GM21360 (cell line): ENCODE data around the gene KCTD2.

Experiments
- ATAC-seq: cut with Tn5 transposase; IDR thresholded peaks from one replicate; pipeline ENCODE4 v1.9.1; 2021; ENCODE audit warnings: mild to moderate bottlenecking, moderate library complexity; ENCODE audit not compliant: unreplicated experiment

Gene KCTD2

DNA sequence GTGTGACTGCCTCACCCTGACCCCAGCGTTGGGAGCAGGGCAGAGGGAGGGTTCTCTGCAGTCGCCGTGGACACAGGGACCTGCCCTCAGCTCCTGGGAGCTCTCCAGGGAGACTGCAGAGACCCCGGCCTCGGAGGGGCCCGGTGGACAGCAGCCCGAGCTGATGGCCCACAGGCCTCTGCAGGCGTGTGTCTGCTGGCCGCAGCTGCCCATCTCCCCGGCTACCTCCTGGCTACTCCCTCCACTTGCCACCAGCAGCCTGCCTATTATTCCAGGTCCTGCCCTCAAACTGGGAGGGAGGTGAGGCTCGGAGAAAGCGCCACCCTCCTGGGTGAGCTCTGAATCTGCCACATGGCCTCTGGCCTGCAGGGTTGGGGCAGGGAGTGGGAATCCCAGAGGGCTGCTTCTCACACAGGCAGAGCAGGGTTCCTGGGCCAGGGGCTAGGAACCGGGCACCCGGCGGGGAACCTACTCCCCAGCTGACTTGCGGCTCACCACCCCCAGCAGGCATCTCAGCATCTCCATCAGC lies 47.9 kb downstream of the KCTD2 start:
- no peak for ATAC-seq

DNA sequence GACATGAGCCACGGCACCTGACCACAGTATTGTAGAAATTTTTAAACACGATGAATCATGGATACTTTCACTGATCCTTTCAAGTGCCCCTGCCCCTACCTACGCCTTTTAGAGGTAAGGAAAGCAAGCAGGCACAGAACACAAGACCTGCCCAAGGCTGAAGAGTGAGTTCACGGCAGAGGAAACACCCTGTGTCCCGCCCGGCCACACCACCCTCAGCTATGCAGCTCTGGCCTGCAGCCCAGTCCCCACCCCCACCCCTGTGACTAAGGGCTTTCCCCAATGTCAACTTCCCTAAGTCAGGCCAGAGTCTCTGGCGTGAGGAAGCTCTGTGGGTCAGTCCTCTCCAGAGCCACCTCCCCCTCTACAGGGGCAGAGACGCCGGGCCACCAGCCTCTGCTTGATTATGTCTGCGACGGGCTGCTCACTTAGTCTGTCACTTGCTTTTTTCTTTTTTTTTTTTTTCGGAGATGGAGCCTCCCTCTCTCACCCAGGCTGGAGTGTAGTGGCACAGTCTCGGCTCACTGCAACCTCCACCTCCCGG lies 49.1 kb downstream of the KCTD2 start:
- no peak for ATAC-seq

DNA sequence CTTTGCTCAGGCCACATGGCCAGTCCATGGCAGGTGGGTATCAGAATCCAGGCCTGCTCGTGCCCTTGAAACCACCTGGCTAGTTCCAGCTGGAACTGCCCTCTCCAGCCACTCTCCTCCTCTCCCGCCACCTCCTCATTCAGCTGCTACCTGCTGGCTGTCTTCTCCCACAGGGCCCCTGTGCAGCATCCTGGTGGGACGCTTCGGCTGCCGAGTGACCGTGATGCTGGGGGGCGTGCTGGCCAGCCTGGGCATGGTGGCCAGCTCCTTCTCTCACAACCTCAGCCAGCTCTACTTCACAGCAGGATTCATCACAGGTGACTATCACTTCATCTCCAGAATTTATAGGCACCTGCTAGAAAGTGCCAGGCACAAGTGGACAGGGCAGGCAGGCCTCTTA lies 50.8 kb downstream of the KCTD2 start:
- ATAC-seq = no peak

DNA sequence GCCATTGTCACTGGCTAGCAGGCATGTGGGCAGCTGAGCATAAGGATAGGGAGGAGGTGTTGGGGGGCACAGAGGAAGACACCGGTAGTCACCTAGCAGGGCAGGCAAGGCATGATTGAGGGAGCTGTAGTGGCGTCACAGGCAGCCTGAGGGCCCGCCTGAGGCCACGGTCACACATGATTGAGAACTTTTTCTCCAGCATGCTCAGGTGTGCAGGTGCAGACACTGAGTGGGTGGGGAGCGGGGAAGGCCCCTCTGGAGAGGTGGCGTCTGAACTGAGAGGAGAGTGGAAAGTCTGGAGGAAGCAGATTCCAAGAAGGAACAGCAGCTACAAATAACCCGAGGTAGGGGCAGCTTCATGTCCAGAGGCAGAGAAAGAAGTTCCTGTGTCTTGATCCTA lies 51.8 kb downstream of the KCTD2 start:
- no peak for ATAC-seq

DNA sequence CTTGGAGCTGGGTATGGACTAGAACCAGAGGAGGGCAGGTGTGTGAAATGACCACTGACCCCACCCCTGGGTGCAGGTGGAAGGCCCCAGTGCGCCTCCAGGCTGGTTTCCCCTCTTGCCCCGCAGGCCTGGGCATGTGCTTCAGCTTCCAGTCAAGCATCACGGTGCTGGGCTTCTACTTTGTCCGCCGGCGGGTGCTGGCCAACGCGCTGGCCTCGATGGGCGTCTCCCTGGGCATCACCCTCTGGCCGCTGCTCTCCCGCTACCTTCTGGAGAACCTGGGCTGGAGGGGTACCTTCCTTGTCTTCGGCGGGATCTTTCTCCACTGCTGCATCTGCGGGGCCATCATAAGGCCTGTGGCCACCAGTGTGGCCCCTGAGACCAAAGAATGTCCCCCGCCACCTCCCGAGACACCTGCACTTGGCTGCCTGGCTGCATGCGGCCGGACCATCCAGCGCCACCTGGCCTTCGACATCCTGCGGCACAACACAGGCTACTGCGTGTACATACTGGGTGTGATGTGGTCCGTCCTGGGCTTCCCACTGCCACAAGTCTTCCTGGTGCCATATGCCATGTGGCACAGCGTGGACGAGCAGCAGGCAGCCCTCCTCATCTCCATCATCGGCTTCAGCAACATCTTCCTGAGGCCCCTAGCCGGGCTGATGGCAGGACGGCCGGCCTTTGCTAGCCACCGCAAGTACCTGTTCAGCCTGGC lies 53.0 kb downstream of the KCTD2 start:
- ATAC-seq = no peak

DNA sequence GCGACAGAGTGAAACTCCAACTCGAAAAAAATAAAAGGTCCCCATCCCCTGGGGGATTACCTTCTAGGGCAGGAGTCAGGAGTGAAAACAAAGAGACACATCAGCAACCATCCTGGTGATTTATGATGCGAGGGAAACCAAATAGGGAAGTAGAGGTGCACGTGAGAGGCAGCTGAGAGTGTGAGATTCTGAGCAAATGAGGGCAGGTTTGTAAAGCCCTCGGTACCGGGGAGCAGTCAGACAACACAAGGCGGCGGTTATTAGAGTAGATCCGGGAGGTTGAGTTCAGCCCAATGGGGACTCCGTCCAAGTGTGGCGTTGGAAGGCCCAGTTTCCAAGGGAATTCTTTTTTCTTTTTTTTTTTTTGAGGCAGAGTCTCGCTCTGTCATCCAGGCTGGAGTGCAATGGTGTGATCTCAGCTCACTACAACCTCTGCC lies 55.4 kb downstream of the KCTD2 start:
- ATAC-seq = no peak

DNA sequence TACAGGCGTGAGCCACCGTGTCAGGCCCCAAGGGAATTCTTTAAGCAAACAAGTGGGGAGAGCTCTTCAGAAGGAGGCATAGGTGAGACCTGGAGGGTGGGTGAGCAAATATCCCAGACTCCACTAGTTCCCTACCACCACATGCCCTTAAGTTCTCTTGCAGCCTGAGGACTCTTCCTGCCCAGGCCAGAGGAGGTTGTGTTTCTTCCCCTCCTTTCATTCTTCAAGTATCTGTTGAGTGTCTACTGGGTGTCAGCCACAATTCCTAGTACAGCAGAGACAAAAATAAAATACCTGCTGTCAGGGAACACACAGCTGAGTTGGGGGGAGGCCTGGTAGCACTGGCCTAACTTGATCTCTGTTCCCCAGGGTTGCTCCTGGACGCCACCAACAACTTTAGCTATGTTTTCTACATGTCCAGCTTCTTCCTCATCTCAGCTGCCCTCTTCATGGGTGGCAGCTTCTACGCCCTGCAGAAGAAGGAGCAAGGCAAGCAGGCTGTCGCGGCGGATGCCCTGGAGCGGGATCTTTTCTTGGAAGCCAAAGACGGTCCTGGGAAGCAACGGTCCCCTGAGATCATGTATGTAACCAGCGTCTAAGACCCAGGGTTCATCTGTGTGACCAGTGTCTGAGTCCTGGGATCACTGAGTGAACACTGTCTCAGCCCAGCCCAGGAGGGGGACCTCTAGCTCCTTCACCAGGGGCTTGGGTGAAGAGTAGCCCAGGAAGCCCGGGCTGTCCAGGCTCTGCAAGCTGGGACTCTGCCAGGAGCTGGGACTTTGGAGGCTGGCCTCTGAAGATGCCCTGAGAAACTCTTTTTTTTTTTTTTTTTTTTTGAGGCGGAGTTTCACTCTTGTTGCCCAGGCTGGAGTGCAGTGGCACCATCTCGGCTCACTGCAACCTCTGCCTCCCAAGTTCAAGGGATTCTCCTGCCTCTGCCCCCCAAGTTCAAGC lies 56.9 kb downstream of the KCTD2 start:
- no peak for ATAC-seq

DNA sequence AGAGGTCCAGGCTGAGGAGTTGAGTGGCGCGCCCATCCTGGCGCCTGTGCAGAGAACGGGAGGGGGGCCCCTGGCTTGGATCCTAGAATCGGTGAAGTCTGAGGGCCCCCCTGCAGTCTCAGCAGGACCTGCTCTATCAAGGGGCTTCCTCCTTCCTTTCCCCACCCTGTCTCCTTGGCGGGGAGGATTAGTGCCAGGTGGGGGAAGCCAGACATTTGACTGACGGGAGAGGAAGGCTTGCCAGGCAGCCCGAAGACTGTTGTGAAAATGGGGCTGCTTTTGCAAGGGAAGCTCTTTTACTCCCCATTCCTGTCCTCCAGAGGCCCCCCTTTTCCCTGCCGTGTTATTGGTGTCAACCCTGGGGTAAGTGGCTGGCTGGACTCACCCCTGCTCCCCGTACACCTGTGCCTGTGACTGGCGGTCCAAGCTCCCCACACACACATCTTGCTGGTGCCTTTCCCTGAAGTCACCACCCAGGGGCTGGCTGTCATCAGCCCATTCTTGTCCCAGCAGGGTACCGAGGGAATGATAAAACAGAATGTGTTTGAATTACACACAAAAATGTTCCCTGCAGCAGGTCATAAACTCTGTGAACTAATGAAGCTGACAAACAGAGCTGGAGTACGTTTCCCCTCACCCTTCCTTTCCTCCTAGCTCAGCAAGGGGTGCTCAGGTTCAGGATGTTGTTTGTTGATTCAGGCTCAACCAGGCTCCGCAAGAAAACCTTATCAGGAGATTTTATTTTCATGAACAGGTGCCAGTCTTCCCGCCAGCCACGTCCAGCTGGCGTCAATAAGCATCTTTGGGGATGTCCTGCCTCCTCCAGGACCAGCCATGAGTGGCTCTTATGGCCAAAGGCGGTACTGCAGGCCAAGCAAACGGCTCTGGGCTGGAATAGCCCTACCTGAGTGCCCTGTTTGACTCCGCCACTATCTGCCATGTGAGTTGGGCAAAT lies 58.4 kb downstream of the KCTD2 start:
- no peak for ATAC-seq

DNA sequence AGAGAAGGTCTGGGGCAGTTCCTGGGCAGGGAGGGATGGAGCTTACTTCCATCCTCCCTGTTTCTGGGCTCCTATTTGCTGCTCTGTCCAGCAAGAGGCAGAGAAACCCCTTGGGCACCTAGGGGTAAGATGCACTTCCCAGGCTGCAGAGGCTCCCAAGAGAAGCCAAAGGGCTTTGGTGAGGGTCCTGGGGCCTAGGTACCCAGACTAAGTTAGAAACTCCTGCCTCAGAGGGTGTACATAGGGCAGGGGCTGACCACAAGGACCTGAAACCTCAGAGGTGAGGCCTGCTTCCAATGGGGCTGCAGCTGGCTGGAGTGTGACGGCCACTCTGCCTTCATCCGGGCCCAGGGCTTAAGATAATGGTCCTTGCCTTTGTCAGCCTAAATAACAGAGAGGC lies 61.2 kb downstream of the KCTD2 start:
- ATAC-seq = no peak

DNA sequence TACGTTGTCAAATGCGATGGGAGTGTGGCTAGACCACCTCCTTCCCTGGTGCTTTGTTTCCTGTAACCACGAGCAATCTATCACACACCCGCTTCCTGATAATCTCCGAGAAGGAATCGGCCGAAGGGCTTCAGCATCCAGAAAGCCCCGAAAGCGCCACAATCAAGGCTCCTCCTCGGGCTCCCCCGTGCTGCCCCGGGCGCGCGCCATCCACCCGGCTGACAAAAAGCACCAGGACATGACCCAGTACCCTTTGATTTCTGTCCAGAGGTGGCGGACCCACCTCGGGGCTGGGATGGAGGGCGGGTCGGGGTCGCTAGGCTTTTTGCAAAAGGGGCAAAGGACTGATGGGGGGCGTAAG lies 62.0 kb downstream of the KCTD2 start:
- ATAC-seq = no peak

DNA sequence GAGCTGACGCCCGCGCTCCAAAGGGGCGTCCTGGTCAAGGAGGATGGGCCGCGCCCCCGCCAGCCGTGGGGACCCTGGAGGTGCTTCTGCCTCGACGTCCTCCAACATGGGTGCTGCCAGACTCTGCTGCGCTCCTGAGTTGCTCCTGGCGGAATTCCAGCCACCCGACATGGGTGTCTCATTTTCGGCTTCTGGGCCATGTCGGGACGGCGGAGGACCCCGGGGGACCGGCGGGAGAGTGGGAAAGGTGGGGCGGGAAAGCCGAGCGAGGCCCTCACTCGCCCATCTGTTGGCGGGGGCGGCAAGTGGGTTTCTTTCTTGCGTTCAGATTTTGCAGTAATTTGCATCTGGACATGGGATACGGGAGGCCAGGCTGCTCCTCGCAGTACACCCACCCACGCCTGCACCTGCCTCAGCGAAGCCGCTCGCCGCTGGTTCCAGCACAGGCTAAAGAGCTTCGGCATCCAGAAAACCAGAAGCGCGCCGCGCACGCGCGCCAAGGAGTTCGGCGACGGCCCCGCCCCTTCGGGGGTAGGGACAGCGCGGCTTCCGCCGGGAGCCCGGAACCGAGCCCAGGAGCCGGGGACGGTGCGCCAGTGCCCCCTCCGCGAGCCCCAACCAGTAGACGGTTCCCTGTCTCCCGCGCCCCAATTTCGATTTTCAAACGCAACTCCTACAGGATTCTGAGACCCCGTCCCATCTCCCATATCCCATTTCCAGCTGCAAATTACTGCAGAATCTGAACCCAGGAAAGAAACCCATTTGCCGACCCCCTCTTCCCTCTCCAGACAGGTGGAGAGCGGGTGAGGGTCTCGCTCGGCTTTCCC lies 62.6 kb downstream of the KCTD2 start, which contains the start of gene ARMC7:
ARMC7 (plus strand) TSS at position 563 of the 827 bp plus-strand sequence. CDS start 320 bp downstream, outside the sequence.
- ATAC-seq = peak; percentile 56

DNA sequence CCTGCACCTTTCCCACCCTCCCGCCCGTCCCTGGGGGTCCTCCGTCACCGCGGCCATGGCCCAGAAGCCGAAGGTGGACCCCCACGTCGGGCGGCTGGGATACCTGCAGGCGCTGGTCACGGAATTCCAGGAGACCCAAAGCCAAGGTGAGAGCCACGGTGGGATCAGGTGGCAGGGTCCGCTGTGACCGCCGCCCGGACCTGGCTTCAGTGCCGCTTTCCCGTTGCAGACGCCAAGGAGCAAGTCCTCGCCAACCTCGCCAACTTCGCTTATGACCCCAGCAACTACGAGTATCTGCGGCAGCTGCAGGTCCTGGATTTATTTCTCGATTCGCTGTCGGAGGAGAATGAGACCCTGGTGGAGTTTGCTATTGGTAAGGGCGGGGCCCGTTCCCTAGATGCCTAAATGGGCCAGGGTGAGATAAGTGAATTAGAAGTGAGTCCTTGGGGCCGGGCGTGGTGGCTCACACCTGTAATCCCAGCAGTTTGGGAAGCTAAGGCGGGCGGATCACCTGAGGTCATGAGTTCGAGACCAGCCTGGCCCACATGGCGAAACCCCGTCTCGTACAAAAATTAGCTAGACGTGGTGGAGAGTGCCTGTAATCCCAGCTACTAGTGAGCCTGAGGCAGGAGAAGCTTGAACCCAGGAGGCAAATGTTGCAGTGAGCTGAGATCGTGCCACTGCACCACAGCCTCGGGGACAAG lies 63.4 kb downstream of the KCTD2 start:
- ATAC-seq = no peak

DNA sequence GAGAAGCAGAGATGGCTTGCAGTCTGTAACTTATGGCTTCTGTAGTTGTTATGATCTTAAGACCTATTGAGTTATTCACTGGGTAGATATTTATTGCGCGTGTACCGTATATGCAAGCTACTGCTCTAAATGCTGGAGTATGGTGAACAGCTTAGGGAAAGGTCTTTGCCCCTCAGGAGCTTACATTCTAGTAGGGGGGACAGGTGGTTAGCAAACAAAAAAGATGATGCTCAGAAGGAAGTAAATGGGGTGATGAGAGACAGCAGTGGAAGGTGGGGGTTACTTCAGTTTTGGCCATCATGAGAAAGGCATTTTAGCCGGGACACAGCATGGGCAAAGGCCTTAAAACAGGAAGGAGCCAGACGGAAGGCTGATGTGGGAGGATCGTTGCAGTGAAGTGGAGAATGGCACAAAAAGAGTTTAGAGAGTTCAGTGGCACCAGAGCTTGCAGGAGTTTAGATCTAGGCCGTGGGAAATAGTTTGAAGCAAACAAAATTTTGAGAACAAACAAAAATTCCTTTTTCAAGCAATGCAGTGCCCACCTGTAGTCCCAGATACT lies 64.8 kb downstream of the KCTD2 start:
- ATAC-seq = no peak

DNA sequence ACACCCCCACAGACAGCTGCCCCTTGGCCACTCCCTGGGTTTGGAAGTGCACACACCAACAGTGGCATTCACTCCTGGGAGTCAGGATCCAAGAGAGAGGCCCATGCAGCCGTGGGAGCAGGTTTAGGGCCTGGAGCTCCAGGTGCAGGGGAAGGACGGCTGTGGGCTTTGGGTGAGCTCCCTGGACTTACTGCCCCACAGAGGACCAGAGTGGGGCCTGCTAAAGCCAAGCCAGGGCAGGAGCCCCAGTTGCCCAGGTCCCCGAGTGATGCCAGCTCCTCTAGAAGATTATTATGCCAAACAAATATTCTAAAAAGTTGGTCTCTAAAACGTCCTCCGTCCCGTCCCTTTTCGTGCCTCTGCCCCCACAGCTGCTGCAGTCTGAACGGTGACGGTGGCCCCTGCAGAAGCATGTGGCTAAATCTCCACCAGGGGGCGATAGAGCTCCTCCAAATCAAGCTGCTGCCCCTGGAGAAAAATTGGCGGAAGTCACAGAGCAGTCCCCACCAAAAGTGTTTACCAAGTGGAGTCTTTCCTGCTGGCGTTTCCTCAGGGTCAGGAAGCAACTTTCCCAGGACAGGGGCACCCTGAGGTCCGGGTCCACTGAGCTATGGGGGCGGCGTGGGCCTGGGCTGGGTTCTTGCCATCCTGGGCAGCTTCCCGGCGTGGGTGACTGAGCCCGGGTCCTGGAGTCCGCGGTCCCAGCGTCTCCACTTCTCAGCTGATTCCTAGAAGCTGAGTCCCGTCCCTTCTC lies 67.0 kb downstream of the KCTD2 start:
- ATAC-seq = no peak

DNA sequence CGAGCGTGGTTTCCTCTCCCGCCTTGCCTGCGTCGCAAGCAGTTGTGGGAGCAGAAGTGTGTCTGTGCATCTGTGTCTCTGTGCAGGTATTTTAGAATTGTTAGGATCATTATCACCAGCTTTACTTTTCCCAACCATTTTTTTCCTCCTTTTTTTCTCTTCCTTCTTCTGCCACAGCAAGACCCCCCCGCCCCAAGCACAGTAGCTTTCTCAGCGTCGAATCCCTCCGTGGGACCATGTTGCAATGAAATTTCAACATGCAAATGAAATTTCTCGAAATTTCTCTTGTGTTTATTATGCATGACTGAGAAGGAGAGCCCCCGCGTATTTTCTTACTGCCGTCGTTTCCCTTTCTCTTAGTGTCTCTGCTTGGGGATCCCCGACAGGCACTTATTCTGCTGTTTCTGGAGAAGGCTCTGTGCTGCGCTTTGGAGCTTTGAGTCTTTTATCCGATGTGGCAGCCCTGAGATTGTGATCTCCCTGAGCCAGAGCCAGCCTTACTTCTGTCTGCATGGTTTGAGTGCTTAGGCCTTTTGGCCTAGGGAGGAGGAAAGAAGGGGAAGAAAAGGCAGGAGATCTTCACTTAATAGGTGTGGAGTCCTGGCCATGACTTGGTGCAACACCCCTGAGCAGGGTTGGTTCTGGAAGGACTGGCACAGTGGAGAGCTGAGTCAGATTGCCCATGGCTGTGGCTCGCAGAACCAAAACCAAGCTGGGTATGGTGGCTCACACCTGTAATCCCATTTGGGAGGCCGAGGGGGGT lies 67.7 kb downstream of the KCTD2 start:
- no peak for ATAC-seq
